Measurements from ENCODE around the gene RBM17.

GRCh38 chr10:6109444-6109775 is 20.6 kb downstream of the RBM17 start:
- TF ChIP-seq CTCF (IDR thresholded peaks at IDR 0.05), result no peak
- no peak for TF ChIP-seq POLR2A (IDR thresholded peaks at IDR 0.05)
